ENCODE measurements around the gene PLK5. TPM values are rescaled to one million over a fixed set of nuclear protein-coding genes. Genes with fewer than 3 reads are reported as not detected.

The PLK5 gene
- total and polyA plus RNA-seq, 2 donors (not counting 1 experiment from before 2014, with no cell fraction given) = not detected

DNA sequence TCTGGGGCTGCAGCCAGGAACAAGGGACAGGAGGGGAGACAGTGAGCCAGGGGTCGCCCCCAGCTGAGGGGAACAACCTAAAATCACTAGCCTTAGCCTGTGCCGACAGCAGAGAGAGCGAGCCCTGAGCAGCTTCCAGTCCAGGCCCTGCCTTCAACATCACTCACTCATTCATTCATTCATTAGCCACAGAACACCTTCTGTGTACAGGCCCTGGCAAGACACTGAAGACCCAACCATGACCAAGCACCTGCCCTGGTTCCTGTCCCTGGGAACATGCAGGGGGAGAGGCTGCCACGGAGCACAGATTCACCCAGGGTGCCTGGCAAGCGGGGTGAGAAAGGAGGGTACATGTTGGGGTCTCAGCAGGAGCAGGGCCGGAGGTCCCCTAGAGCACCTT is 39.4 kb downstream of the PLK5 start:
- H3K27ac Mint-ChIP-seq = no peak overlapping the region

More for the DNA sequence above, 39.4 kb downstream of the PLK5 start:
- H3K4me3 Mint-ChIP-seq = no peak overlapping the region
- no peak overlapping the region for H2AFZ ChIP-seq (ENCODE audit: insufficient read depth, low read depth, low read length, poor library complexity, severe bottlenecking)
- no peaks in the 10 kb centered on the region for H3K36me3 ChIP-seq (replicated peaks in 1 of 2; ENCODE audit: control extremely low read depth in 1 of 2, control insufficient read depth in 1 of 2, extremely low read depth in 1 of 2, insufficient read depth in 2 of 2, low read length in 1 of 2)
- no peaks in the 10 kb centered on the region for H3K27me3 Mint-ChIP-seq
- H4K20me1 ChIP-seq (ENCODE audit: control insufficient read depth, insufficient read depth, low read length, poor library complexity, severe bottlenecking) = no peaks in the 10 kb centered on the region
- POLR2A ChIA-PET = no interaction called here
- H3K9me3 ChIP-seq (ENCODE audit: control extremely low read depth in 1 of 3, control insufficient read depth in 2 of 3, insufficient read depth in 1 of 3, low read length in 2 of 3) = no peaks in the 10 kb centered on the region
- no peak overlapping the region for H3K27ac ChIP-seq (ENCODE audit: low read length in 2 of 2)
- no peak for DNase-seq
- TF ChIP-seq EZH2 (IDR thresholded peaks at IDR 0.05; ENCODE audit: borderline replicate concordance, insufficient read depth, low read depth, low read length, poor library complexity, severe bottlenecking) (no peak), CTCF (IDR thresholded peaks at IDR 0.05) (no peak)
- CTCF ChIA-PET = interaction anchor here (0.6 to 1.1 kb wide), 2 partner anchors 30 to 236 kb away, joined by 3 read pairs; partner anchors contain the start of gene MBD3
- H3K79me2 ChIP-seq (ENCODE audit: control insufficient read depth, insufficient read depth, low read length) = no peaks in the 10 kb centered on the region
- H3K4me3 ChIP-seq (ENCODE audit: control extremely low read depth in 1 of 5, extremely low read depth in 1 of 5, insufficient read depth in 1 of 5, low read depth in 2 of 5, low read length in 4 of 5) = no peak overlapping the region
- H3K4me2 ChIP-seq (replicated peaks; ENCODE audit: low read depth, low read length, poor library complexity, severe bottlenecking) = no peak overlapping the region
- no peak for ATAC-seq (ENCODE audit: low read depth)
- no peaks in the 10 kb centered on the region for H3K9me3 Mint-ChIP-seq (ENCODE audit: insufficient read depth)
- H3K27me3 ChIP-seq (replicated peaks in 1 of 4; ENCODE audit: control extremely low read depth in 1 of 4, control insufficient read depth in 3 of 4, insufficient read depth in 4 of 4, low read length in 3 of 4) = peaks cover 0 to 13% (median 0%) of the 10 kb centered on the region in 4 experiments
- peaks cover 3 to 7% of the 10 kb centered on the region in 2 donors for H3K4me1 ChIP-seq (ENCODE audit: control insufficient read depth in 2 of 2, insufficient read depth in 2 of 2, low read length in 2 of 2)
- intact Hi-C loops (cut with micrococcal nuclease) = no loop called here
- no peak overlapping the region for H3K9ac ChIP-seq (ENCODE audit: low read length)
- H3K4me1 Mint-ChIP-seq = no peaks in the 10 kb centered on the region
- 93% methylated on average over 6 of the region's 6 CpGs for WGBS (ENCODE audit: insufficient coverage)
